RPMI7951 (cell line): ENCODE data around the gene ERBB2. TPM values are rescaled to one million over a fixed set of nuclear protein-coding genes. Genes with fewer than 3 reads are reported as not detected.
A peak's percentile ranks its signal among the peaks of the same experiment; 100 is the strongest.

ENCODE experiments used
- DNase-seq: peaks from one replicate; pipeline ENCODE4 v3.0.0-alpha.2; 2012; ENCODE audit warnings: low read depth
- total RNA-seq: library from RNA; depleted of rRNA; stranded (reverse); fragments of >200 nt; shearing (Covaris generic); gene quantifications from 2 replicates; pipeline ENCODE4 v1.2.3, GENCODE V29; 2014; rRNA removed

The ERBB2 gene
- total RNA-seq, result 11.2 and 11.5 TPM in 2 replicates

- DNase-seq, result peak; percentile 72
Observed at GRCh38 chr17:39699818-39700147, at the start of gene ERBB2. ERBB2 (plus strand) TSS chr17:39700064; CDS start chr17:39700239, 175 bp downstream.

DNA sequence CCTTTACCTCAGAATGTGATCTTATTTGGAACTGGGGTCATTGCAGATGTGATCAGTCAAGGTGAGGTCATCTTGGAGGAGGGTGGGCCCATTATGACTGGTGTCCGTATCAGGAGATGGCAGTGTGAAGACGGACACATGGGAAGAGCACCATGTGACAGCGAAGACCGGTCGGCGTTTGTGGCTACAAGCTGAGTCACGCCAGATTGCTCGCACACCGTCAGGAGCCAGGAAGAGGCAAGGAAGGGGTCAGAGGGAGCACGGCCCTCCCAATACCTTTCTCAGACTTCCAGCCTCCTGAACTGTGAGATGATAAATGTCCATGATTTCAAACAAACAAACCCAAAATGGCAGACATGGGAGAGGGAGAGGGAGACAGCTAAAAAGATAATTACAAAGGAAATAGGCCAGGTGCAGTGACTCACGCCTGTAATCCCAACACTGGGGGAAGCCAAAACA is 49.7 kb upstream of the ERBB2 start:
- DNase-seq, result no peak

- no peak for DNase-seq
Observed at GRCh38 chr17:39651923-39652586, 47.8 kb upstream of the ERBB2 start.

GRCh38 chr17:39652587-39653315 is 47.1 kb upstream of the ERBB2 start:
- DNase-seq, result no peak

DNA sequence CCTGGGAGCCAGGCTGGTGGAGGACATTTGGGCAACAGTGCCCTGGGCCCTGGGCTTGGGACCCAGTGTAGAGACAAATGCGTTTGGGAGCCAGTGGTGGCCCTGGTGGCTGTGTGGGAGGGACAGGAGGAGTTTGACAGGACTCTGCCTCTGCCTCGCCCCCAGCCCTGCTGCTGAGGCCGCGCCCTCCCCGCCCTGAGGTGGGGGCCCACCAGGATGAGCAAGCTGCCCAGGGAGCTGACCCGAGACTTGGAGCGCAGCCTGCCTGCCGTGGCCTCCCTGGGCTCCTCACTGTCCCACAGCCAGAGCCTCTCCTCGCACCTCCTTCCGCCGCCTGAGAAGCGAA is 46.6 kb upstream of the ERBB2 start:
- DNase-seq, result no peak

DNA sequence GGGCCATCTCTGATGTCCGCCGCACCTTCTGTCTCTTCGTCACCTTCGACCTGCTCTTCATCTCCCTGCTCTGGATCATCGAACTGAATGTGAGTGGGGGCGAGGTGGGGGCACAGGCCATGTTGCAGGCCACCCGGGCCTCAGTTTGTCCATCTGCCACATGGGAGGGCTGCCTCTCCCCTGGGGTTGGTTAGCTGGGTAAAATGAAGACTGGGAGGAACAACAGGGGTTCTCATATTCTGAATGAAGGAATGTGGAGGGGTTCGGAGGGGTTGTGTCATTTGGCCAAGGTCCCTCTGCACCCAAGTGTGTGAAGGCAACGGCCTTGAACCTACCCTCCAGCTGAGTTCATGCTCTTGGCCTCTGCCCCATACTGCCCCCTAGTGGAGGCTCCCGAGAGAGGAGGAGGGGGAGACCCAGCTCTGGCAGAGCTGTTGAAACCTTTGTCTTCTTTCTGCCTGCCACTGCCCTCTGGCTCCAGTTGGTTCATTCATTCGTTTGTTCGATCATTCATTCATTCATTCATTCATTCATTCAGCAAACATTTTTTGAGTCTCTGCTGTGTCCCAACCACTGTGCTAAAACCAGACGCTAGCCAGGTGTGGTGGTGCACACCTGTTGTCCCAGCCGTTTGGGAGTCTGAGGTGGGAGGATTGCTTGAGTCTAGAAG is 46.1 kb upstream of the ERBB2 start:
- peak; percentile 30 for DNase-seq

GRCh38 chr17:39655105-39655504 is 44.8 kb upstream of the ERBB2 start:
- no peak for DNase-seq

GRCh38 chr17:39658346-39658745 is 41.5 kb upstream of the ERBB2 start:
- no peak for DNase-seq

DNA sequence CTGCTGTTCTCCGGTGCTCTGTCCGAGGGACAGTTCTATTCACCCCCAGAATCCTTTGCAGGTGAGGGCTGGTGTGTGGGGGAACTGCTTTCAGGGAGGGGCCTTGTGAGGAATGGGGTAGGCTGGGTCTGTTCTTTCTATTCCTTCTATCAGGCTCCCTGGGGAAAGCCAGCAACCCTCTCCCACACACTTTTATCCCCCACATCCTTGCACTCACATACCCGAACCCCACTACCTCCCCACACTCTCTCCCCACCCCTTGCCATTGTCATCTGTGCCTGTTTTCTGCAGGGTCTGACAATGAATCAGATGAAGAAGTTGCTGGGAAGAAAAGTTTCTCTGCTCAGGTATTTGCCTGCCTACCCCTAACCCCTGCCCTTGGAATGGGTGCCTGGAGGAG is 41.1 kb upstream of the ERBB2 start:
- DNase-seq, result no peak

DNA sequence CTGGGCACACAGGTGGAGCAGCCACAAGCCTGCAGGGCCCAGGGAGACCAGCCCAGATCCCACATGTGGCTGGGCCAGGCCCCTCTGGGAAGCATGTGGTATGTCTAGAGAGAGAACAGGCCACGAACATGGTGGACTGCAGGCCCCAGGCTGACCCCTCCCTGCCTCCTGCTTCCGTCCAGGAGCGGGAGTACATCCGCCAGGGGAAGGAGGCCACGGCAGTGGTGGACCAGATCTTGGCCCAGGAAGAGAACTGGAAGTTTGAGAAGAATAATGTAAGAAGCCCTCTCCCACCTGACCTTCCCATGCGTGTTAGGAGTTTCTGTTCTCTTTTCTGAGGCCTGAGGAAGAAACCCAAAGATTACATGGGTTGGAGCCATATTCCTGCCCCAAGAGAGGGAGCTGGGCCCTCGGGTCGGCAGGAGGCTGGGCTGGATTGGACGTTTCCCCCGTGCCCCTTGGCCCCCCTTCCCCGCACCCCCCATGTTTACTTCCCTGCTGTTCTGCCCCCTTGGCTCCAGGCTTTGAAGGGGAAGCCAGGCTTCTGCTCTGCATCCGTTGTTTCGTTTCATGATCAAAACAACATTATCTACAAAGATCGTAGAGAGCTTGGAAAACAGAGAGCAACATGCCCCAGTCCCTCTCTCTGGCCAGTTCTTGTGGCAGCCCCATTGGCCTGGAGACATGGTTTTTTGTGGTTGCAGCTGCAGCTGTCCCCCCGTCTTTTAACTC is 40.4 kb upstream of the ERBB2 start:
- DNase-seq, result no peak

DNA sequence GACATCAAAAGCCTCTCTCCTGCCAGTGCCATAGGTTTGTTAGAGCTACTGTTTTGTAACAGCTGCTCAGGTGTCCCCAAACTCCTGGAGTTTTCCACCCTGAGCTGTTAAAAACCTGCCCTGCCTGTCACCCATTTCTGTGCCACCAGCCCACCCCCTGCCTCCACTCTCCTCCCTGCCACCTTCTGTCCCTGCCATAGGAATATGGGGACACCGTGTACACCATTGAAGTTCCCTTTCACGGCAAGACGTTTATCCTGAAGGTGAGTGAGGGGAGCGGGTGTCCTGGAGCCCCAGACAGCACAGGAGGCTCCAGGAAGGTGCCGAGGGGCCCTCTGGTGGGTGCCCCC is 39.9 kb upstream of the ERBB2 start:
- DNase-seq, result no peak

DNA sequence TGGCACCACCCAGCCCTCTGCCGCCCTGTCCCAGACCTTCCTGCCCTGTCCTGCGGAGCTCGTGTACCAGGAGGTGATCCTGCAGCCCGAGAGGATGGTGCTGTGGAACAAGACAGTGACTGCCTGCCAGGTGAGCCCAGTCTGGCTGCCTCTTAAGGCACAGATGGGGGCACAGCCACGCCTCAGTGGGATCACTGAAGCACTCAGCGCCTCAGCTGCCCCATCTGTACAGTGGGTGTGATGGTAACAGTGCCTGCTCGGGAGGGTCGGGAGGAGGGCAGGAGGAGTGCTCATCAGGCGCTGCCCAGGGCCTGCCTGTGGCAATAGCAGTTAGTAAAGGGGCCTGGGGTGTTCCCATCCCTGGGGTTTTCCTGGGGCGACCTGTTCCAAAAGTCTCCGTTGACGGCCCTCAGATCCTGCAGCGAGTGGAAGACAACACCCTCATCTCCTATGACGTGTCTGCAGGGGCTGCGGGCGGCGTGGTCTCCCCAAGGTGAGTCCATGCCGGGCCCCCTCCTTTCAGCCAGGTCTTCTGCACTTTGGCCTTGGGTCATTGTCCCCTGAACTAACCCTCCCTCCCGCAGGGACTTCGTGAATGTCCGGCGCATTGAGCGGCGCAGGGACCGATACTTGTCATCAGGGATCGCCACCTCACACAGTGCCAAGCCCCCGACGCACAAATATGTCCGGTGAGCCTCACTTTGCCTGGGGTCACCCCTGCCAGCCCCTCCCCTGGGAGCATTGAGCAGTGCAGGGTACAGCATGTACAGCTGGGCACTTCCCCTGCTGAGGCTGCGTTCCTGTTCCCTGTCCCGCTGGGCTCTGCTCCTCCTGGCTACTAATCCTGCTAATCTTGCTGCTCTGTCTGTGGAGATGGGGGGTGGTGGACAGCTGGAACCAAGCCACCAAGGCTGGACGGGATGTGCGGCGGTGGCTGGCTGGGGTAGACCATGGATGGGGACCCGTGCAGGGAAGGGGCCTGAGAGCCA is 39.2 kb upstream of the ERBB2 start:
- no peak for DNase-seq

GRCh38 chr17:39661744-39662541 is 37.9 kb upstream of the ERBB2 start:
- DNase-seq, result no peak

GRCh38 chr17:39662551-39663339 is 37.1 kb upstream of the ERBB2 start:
- no peak for DNase-seq

DNA sequence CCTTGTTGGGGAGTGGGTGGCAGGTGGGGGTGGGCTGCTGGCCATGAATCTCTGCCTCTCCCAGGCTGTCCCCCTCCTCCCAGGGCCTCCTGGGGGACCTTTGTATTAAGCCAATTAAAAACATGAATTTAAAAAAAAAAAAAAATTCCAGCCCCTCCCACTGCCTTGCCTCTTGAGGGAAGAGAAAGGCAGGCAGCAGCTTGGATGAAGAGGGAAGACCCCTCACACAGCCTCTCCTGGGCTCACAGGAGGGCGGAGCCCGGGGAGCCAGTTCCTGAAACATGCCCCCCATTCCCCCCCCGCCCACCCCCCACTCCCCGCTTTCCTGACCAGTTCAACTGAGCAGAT is 36.5 kb upstream of the ERBB2 start:
- no peak for DNase-seq

DNA sequence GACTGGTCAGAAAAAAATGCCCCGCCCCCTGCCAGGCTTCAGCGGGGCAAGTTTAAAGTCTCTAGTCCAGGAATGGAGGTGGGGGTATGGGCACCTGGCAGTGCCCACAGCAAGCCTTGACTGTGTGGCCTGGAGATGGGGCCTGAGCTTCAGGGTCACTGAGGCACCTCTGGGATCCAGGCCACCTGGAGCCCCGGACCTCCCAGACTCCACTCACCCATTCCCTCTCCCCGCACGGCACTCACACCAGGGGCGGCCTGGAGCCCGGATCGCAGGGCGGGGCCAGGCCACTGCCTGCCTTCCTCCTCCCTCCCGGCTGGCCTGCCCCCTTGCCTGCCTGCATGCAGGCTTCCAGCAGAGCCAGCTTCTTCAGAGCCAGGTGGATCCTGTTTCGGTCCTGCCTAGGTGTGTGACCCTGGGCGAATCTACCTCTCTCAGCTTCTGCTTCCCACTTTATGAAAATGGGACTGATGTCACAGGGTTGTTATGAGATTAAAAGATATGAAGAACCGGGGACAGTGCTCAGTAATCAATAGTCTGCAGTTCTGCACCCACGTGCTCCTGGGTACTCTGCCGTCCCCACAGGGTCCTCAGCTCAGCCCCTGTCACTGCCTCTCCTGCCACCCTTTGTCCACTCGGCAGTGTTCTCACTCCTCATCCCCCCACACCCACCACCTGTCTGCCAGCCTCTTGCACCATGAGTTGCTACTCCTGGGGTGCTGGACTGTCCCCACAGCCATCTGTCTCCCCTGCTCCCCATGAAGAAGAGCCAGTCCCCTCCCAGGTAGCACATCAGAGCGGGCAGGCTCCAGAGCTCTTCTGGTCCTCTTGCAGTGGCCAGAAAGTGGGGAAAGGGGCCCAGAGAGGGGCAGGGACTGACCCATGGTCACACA is 35.9 kb upstream of the ERBB2 start:
- DNase-seq, result no peak

- no peak for DNase-seq
Observed at GRCh38 chr17:39664581-39665561, 35.0 kb upstream of the ERBB2 start, which contains the start of gene TCAP. TCAP (plus strand) TSS chr17:39665349; CDS start chr17:39665360, 11 bp downstream.
